ENCODE data around the gene PDSS2. TPM values are rescaled to one million over a fixed set of nuclear protein-coding genes. Genes with fewer than 3 reads are reported as not detected.

PDSS2 gene
- total RNA-seq, 1 experiment from 2014 or later, result 17.7 TPM

DNA sequence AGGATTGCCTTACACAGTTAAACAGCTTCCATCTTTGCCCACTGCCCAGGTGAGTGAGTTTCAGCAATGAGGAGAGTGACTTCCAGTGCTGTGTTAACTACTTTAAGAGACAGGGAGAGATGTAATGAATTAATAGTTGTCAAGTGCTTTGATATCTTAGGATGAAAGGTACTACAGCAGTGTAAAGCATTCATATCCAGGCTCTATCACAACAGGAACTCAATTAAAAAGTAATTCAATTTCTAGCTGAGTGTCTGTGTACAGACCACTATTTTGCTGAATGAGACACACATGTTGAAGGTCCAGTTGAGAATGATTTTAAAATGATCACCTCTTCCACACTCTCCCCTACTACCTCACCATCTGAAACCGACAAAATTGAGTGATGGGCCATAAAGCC lies 273.3 kb downstream of the PDSS2 start:
- CTCF ChIA-PET, result no interaction called here
- no peaks in the 10 kb centered on the region for H3K9me3 ChIP-seq (ENCODE audit: control insufficient read depth, insufficient read depth, low read depth, low read length)
- H3K36me3 ChIP-seq (ENCODE audit: control insufficient read depth, insufficient read depth, low read length), result no peaks in the 10 kb centered on the region
- H3K27ac ChIP-seq (ENCODE audit: low read length), result no peak overlapping the region
- intact Hi-C loops (cut with micrococcal nuclease; ENCODE audit: unreplicated experiment) (no loop called here), in situ Hi-C loops (cut with HindIII; ENCODE audit: low pct_unique_long_range_greater_than_20kb, low sequenced_read_pairs) (no loop called here)
- BruUV-seq (replicated peaks), result TSS peak; percentile 45
- POLR2A ChIA-PET, result no interaction called here
- no peaks in the 10 kb centered on the region for H3K27me3 ChIP-seq (ENCODE audit: control insufficient read depth, insufficient read depth, low read length)
- no peak overlapping the region for H3K4me3 ChIP-seq (ENCODE audit: low read depth in 2 of 2, low read length in 2 of 2)
- ATAC-seq (peak; percentile 17; the same call in 1 of the 2 replicates), DNase-seq (ENCODE audit: low read depth, low spot score) (no peak)
- no peaks in the 10 kb centered on the region for H3K4me1 ChIP-seq (ENCODE audit: control insufficient read depth, insufficient read depth, low read length)
- TF ChIP-seq POLR2AphosphoS5 (IDR thresholded peaks at IDR 0.05; ENCODE audit: low read depth, low read length) (no peak), SIN3A (IDR thresholded peaks at IDR 0.05; ENCODE audit: borderline replicate concordance, insufficient read depth, low read depth, low read length) (no peak), TCF7L2 (IDR thresholded peaks at IDR 0.05; ENCODE audit: low read depth, low read length) (no peak), CTCF (IDR thresholded peaks at IDR 0.05) (no peak), REST (IDR thresholded peaks at IDR 0.05; ENCODE audit: insufficient read depth in 1 of 2, low read depth in 2 of 2, low read length in 1 of 2) (no peak)

DNA sequence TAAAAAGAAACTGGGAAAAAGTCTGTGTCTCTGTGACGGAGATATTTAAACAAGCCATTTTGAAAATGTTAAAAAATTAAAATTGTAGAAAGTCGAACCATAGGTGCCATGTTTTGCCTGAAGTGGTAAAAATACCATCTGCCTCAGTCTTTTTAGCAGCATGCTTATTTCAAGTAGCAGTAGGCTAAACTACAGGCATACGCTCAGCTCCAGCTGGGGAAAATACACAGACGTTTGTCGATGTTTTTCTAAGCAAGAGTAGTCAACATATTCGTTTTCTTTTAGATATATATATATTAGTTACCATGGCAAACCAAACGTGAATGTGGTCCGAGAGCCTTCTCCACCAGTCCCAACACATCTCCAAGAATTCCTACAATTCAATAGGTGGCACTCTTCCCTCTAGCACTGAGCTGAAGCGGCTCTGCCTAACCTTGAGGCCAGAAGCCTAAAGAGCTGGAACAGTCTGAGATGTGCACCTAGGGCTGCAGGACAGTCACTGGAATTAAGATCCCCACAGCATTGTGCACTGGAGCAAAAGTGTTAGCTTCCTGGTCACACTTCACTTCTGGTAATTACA lies 273.9 kb downstream of the PDSS2 start:
- intact Hi-C loops (cut with micrococcal nuclease; ENCODE audit: unreplicated experiment), result no loop called here
- ATAC-seq (peak; percentile 82), DNase-seq (ENCODE audit: low read depth, low spot score) (no peak)
- no peak overlapping the region for H3K4me3 ChIP-seq (ENCODE audit: low read depth in 2 of 2, low read length in 2 of 2)
- H3K27me3 ChIP-seq (ENCODE audit: control insufficient read depth, insufficient read depth, low read length), result no peaks in the 10 kb centered on the region
- peak; percentile 71 for TF ChIP-seq CTCF (IDR thresholded peaks at IDR 0.05)
- TF ChIP-seq SIN3A (IDR thresholded peaks at IDR 0.05; ENCODE audit: borderline replicate concordance, insufficient read depth, low read depth, low read length), result no peak
- no peaks in the 10 kb centered on the region for H3K36me3 ChIP-seq (ENCODE audit: control insufficient read depth, insufficient read depth, low read length)
- no peak overlapping the region for H3K27ac ChIP-seq (ENCODE audit: low read length)
- BruUV-seq (replicated peaks), result no TSS peak
- in situ Hi-C loops (cut with HindIII; ENCODE audit: low pct_unique_long_range_greater_than_20kb, low sequenced_read_pairs), result no loop called here
- CTCF ChIA-PET, result no interaction called here
- POLR2A ChIA-PET, result interaction anchor here (0.6 kb wide), 1 partner anchor 531 kb away, joined by 12 read pairs; no protein-coding TSS in a partner anchor
- H3K9me3 ChIP-seq (ENCODE audit: control insufficient read depth, insufficient read depth, low read depth, low read length), result no peaks in the 10 kb centered on the region
- H3K4me1 ChIP-seq (ENCODE audit: control insufficient read depth, insufficient read depth, low read length), result no peaks in the 10 kb centered on the region

All from Panc1 (cell line).